T-helper 2 cell treated with Interferon-gamma antibody and Interleukin-4, amounts not matched to agents 5 μg/mL and 100 μg/mL, for 36 hours (primary cell): ENCODE data around the gene TRIM2.

ENCODE experiments used
- DNase-seq: peaks from one replicate; pipeline ENCODE4 v3.0.0; 2021; ENCODE audit warnings: low spot score
- H3K27ac Mint-ChIP-seq: one replicate; pipeline ENCODE4 v1.8.0; 2021; ENCODE audit warnings: mild to moderate bottlenecking, mixed read lengths
- H3K27me3 Mint-ChIP-seq: one replicate; pipeline ENCODE4 v1.8.0; 2021; ENCODE audit warnings: low read depth, mixed read lengths
- H3K36me3 Mint-ChIP-seq: one replicate; pipeline ENCODE4 v1.8.0; 2021; ENCODE audit warnings: low read depth, mixed read lengths
- H3K4me1 Mint-ChIP-seq: one replicate; pipeline ENCODE4 v1.8.0; 2021; ENCODE audit warnings: low read depth, mixed read lengths
- H3K4me3 Mint-ChIP-seq: one replicate; pipeline ENCODE4 v1.8.0; 2022; ENCODE audit warnings: mild to moderate bottlenecking, moderate library complexity, mixed read lengths
- H3K9me3 Mint-ChIP-seq: one replicate; pipeline ENCODE4 v1.8.0; 2021; ENCODE audit warnings: mixed read lengths

The TRIM2 gene

GRCh38 chr4:153369021-153369420 is 164.8 kb downstream of the TRIM2 start:
- H3K9me3 Mint-ChIP-seq, result peaks cover 10% of the 10 kb centered on the region
- H3K27me3 Mint-ChIP-seq, result no peaks in the 10 kb centered on the region
- peaks cover 75% of the 10 kb centered on the region for H3K36me3 Mint-ChIP-seq
- no peak overlapping the region for H3K27ac Mint-ChIP-seq
- DNase-seq, result no peak
- H3K4me1 Mint-ChIP-seq, result peaks cover 9% of the 10 kb centered on the region
- H3K4me3 Mint-ChIP-seq, result no peak overlapping the region

DNA sequence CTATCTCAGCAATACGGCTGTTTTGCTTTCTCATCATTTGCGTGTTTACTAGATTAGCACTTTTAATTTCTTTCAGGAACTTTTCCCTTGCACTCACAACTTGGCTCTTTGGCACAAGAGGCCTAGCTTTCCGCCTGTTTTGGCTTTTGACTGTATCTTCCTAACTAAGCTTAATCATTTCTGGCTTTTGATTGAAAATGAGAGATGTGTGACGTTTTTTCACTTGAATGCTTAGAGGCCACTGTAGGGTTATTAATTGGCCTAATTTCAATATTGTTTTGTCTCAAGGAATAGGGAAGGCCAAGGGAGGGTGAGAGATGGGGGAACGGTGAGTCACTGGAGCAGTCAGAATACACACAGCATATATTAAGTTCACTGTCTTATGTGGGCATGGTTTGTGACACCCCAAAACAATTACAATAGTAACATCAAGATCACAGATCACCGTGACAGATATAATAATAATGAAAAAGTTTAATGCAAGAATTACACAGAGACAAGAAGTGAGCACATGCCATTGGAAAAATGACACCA is 167.5 kb downstream of the TRIM2 start:
- Mint-ChIP-seq H3K9me3 (peaks cover 10% of the 10 kb centered on the region), H3K36me3 (peaks cover 72% of the 10 kb centered on the region), H3K4me1 (peaks cover 7% of the 10 kb centered on the region), H3K27me3 (no peaks in the 10 kb centered on the region), H3K27ac (no peak overlapping the region), H3K4me3 (no peak overlapping the region)
- DNase-seq, result no peak

DNA sequence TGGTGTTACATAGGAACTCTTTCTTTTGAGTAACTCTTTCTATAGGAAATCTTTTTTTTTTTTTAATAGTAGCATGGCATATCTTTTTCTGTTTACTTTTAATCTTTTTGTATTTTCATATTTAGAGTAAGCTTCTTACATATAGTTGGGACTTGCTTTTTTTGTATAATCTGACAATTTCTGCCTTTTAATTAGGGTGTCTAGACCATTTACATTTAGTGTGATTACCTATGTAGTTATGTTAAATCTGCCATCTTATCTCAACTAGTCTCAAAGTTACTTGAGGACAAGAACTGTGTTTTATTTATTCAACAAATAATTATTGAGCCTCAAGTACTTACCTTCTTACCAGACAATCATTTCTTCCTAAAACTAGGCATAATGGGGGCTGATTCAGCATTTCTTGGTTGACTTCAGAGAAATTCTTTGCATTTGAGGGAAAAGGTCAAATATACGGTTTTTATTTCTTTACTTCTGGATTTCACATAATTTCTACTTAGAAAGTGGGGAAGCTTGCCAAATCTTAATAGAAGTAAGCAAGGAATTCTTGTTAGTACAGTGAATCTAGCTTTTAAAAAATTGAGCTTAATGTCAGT is 168.8 kb downstream of the TRIM2 start:
- Mint-ChIP-seq H3K4me3 (no peak overlapping the region), H3K27me3 (no peaks in the 10 kb centered on the region), H3K9me3 (peaks cover 10% of the 10 kb centered on the region), H3K27ac (no peak overlapping the region), H3K4me1 (peaks cover 5% of the 10 kb centered on the region), H3K36me3 (peaks cover 59% of the 10 kb centered on the region)
- no peak for DNase-seq

GRCh38 chr4:153374442-153374841 is 170.2 kb downstream of the TRIM2 start:
- H3K9me3 Mint-ChIP-seq, result peaks cover 10% of the 10 kb centered on the region
- H3K4me1 Mint-ChIP-seq, result peaks cover 5% of the 10 kb centered on the region
- no peak overlapping the region for H3K27ac Mint-ChIP-seq
- no peak overlapping the region for H3K4me3 Mint-ChIP-seq
- H3K36me3 Mint-ChIP-seq, result peaks cover 53% of the 10 kb centered on the region
- DNase-seq, result no peak
- H3K27me3 Mint-ChIP-seq, result no peaks in the 10 kb centered on the region

DNA sequence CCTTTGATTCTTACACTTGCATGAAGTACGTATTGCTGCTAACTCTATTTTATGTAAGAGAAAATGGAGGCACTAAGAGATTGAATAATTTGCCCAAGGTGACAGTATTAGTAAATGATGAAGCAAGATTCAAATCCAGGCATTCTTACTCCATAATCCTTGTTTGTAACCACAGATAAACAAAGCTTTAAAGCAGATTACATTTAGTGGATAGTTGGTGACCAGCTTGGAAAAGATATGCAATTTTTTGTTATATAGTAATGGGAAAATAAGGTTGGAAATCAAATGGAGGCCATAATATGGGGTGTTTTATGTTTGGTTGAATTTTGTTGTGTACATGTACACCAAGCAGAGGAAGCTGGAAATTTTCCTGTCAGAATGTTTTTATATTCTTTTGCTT is 171.1 kb downstream of the TRIM2 start:
- H3K4me3 Mint-ChIP-seq, result no peak overlapping the region
- H3K4me1 Mint-ChIP-seq, result peaks cover 5% of the 10 kb centered on the region
- H3K9me3 Mint-ChIP-seq, result peaks cover 10% of the 10 kb centered on the region
- H3K36me3 Mint-ChIP-seq, result peaks cover 48% of the 10 kb centered on the region
- no peaks in the 10 kb centered on the region for H3K27me3 Mint-ChIP-seq
- DNase-seq, result no peak
- H3K27ac Mint-ChIP-seq, result no peak overlapping the region

GRCh38 chr4:153383131-153383530 is 178.9 kb downstream of the TRIM2 start:
- Mint-ChIP-seq H3K27me3 (no peaks in the 10 kb centered on the region), H3K9me3 (no peaks in the 10 kb centered on the region), H3K27ac (no peak overlapping the region), H3K4me3 (no peak overlapping the region), H3K4me1 (no peaks in the 10 kb centered on the region), H3K36me3 (peaks cover 19% of the 10 kb centered on the region)
- DNase-seq, result no peak

- H3K36me3 Mint-ChIP-seq, result peaks cover 19% of the 10 kb centered on the region
- no peak overlapping the region for H3K27ac Mint-ChIP-seq
- no peaks in the 10 kb centered on the region for H3K27me3 Mint-ChIP-seq
- DNase-seq, result no peak
- H3K4me1 Mint-ChIP-seq, result no peaks in the 10 kb centered on the region
- no peaks in the 10 kb centered on the region for H3K9me3 Mint-ChIP-seq
- H3K4me3 Mint-ChIP-seq, result no peak overlapping the region
These were observed 179.9 kb downstream of the TRIM2 start for GRCh38 chr4:153384160-153384559.

- Mint-ChIP-seq H3K4me3 (no peak overlapping the region), H3K9me3 (no peaks in the 10 kb centered on the region), H3K27ac (no peak overlapping the region), H3K27me3 (no peaks in the 10 kb centered on the region), H3K36me3 (peaks cover 20% of the 10 kb centered on the region), H3K4me1 (no peaks in the 10 kb centered on the region)
- DNase-seq, result no peak
These were observed 181.5 kb downstream of the TRIM2 start for GRCh38 chr4:153385784-153386183.

- Mint-ChIP-seq H3K27me3 (no peaks in the 10 kb centered on the region), H3K36me3 (peaks cover 25% of the 10 kb centered on the region), H3K9me3 (no peaks in the 10 kb centered on the region), H3K27ac (no peak overlapping the region), H3K4me3 (no peak overlapping the region), H3K4me1 (no peaks in the 10 kb centered on the region)
- DNase-seq, result no peak
These were observed 183.7 kb downstream of the TRIM2 start for GRCh38 chr4:153387981-153388380.
